HepG2 (cell line): ENCODE results near the gene FAM222A. TPM values are rescaled to one million over a fixed set of nuclear protein-coding genes. Genes with fewer than 3 reads are reported as not detected.

ENCODE experiments used
- BCL6 ChIP-seq: IDR thresholded peaks from 2 replicates; pipeline ENCODE4 v1.6.1; 2016; ENCODE audit warnings: missing genetic modification reagents, missing compliant biosample characterization
- FOXK1 ChIP-seq: sonication (generic); formaldehyde crosslinking; IDR thresholded peaks from 2 replicates; pipeline ENCODE4 v1.4.0; 2020; ENCODE audit warnings: low read depth, missing genetic modification reagents, borderline replicate concordance
- GATAD2A ChIP-seq: IDR thresholded peaks from 2 replicates; pipeline ENCODE4 v1.6.1; 2016
- HNRNPL ChIP-seq: fragments of 200-400 bp; formaldehyde crosslinking; IDR thresholded peaks from 2 replicates; pipeline ENCODE4 v1.6.1; 2017; ENCODE audit warnings: mild to moderate bottlenecking, low read depth, low read length
- NPAS2 ChIP-seq: sonication (generic); formaldehyde crosslinking; IDR thresholded peaks from 2 replicates; pipeline ENCODE4 v1.8.0; 2022; ENCODE audit warnings: mild to moderate bottlenecking, missing genetic modification reagents, borderline replicate concordance
- RCOR2 ChIP-seq: IDR thresholded peaks from 2 replicates; pipeline ENCODE4 v1.6.1; 2016; ENCODE audit warnings: missing biosample characterization, missing genetic modification reagents
- SMYD3 ChIP-seq: sonication (generic); formaldehyde crosslinking; IDR thresholded peaks from 2 replicates; pipeline ENCODE4 v1.8.1; 2023; ENCODE audit warnings: mild to moderate bottlenecking, missing genetic modification reagents
- TERF1 ChIP-seq: sonication (generic); formaldehyde crosslinking; IDR thresholded peaks from 2 replicates; pipeline ENCODE4 v1.8.0; 2022; ENCODE audit warnings: mild to moderate bottlenecking, missing genetic modification reagents, moderate library complexity
- YY1 ChIP-seq: IDR thresholded peaks from 2 replicates; pipeline ENCODE4 v1.6.1; 2011; ENCODE audit warnings: low read length, low read depth, moderate library complexity, mild to moderate bottlenecking; ENCODE audit not compliant: insufficient read depth, insufficient replicate concordance
- ZFP91 ChIP-seq: sonication (generic); formaldehyde crosslinking; IDR thresholded peaks from 2 replicates; pipeline ENCODE4 v1.9.0; 2022; ENCODE audit warnings: missing genetic modification reagents, mild to moderate bottlenecking, borderline replicate concordance
- ZNF552 ChIP-seq: sonication (generic); formaldehyde crosslinking; IDR thresholded peaks from 2 replicates; pipeline ENCODE4 v1.9.0; 2022; ENCODE audit warnings: missing genetic modification reagents, mild to moderate bottlenecking, borderline replicate concordance
- ZNF772 ChIP-seq: sonication (generic); formaldehyde crosslinking; IDR thresholded peaks from 2 replicates; pipeline ENCODE4 v1.5.0; 2020; ENCODE audit warnings: mild to moderate bottlenecking, missing genetic modification reagents
- polyA plus RNA-seq, 8 experiments: library from polyadenylated mRNA; depleted of rRNA in 3 of 8; stranded (reverse) in 7 of 8; unstranded in 1 of 8; fragments of >200 nt; fragmentation: Illumina TruSeq in 4 of 8; extraction: Trizol in 4 of 8; gene quantifications; 2 replicates each; pipeline versions ENCODE4 v1.2.1 to v1.2.3, GENCODE V29; 2011 to 2016; ENCODE audit warnings: low read depth in 4 of 8, missing spikeins in 1 of 8, mixed read lengths in 1 of 8; ENCODE audit not compliant: insufficient read depth in 1 of 8
- total RNA-seq, 5 experiments: library from RNA; depleted of rRNA; stranded (reverse); fragments of >200 nt; fragmentation: Illumina TruSeq; extraction: Trizol; gene quantifications; 2 replicates each; pipeline ENCODE4 v1.2.3, GENCODE V29; 2016; ENCODE audit warnings: low read depth in 1 of 5
- TF ChIP-seq, protein P1 (sequence below): sonication (generic); formaldehyde crosslinking; IDR thresholded peaks from 2 replicates; pipeline ENCODE4 v1.5.1; 2020; ENCODE audit warnings: mild to moderate bottlenecking, missing genetic modification reagents, moderate library complexity
- TF ChIP-seq, protein P2 (sequence below): IDR thresholded peaks from 2 replicates; pipeline ENCODE4 v1.6.1; 2016; ENCODE audit warnings: low read depth
- TF ChIP-seq, protein P3 (sequence below): sonication (generic); formaldehyde crosslinking; IDR thresholded peaks from 2 replicates; pipeline ENCODE4 v1.5.1; 2020; ENCODE audit warnings: missing genetic modification reagents, mild to moderate bottlenecking, borderline replicate concordance
- TF ChIP-seq, protein P4 (sequence below): sonication (generic); formaldehyde crosslinking; IDR thresholded peaks from 2 replicates; pipeline ENCODE4 v1.5.0; 2020; ENCODE audit warnings: missing genetic modification reagents, mild to moderate bottlenecking, borderline replicate concordance
- TF ChIP-seq, protein P5 (sequence below): sonication (generic); formaldehyde crosslinking; IDR thresholded peaks from 2 replicates; pipeline ENCODE4 v1.8.1; 2023; ENCODE audit warnings: mild to moderate bottlenecking, missing genetic modification reagents

The FAM222A gene
- total and polyA plus RNA-seq, 2 of the 13 experiments (the other 11 are each of a cell fraction or from before 2014, with no cell fraction given), result 2.7 to 9.6 TPM

GRCh38 chr12:109775172-109775881, 61.7 kb downstream of the FAM222A start (continued):
- TF ChIP-seq, protein P1, sequence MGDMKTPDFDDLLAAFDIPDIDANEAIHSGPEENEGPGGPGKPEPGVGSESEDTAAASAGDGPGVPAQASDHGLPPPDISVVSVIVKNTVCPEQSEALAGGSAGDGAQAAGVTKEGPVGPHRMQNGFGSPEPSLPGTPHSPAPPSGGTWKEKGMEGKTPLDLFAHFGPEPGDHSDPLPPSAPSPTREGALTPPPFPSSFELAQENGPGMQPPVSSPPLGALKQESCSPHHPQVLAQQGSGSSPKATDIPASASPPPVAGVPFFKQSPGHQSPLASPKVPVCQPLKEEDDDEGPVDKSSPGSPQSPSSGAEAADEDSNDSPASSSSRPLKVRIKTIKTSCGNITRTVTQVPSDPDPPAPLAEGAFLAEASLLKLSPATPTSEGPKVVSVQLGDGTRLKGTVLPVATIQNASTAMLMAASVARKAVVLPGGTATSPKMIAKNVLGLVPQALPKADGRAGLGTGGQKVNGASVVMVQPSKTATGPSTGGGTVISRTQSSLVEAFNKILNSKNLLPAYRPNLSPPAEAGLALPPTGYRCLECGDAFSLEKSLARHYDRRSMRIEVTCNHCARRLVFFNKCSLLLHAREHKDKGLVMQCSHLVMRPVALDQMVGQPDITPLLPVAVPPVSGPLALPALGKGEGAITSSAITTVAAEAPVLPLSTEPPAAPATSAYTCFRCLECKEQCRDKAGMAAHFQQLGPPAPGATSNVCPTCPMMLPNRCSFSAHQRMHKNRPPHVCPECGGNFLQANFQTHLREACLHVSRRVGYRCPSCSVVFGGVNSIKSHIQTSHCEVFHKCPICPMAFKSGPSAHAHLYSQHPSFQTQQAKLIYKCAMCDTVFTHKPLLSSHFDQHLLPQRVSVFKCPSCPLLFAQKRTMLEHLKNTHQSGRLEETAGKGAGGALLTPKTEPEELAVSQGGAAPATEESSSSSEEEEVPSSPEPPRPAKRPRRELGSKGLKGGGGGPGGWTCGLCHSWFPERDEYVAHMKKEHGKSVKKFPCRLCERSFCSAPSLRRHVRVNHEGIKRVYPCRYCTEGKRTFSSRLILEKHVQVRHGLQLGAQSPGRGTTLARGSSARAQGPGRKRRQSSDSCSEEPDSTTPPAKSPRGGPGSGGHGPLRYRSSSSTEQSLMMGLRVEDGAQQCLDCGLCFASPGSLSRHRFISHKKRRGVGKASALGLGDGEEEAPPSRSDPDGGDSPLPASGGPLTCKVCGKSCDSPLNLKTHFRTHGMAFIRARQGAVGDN (CRISPR knock-in tag), result peak; percentile 27
- TF ChIP-seq FOXK1 (CRISPR knock-in tag) (peak; percentile 19; the same call in 1 of the 2 replicates), ZNF772 (no peak), BCL6 (no peak), RCOR2 (CRISPR knock-in tag) (0 out of 2 replicates have a peak, but pooled peaks have one; percentile 35), NPAS2 (no peak), GATAD2A (0 out of 2 replicates have a peak, but pooled peaks have one; percentile 28), YY1 (peak; percentile 44), SMYD3 (CRISPR knock-in tag) (no peak), ZFP91 (CRISPR knock-in tag) (peak; percentile 15; the same call in 1 of the 2 replicates), ZNF552 (CRISPR knock-in tag) (no peak), HNRNPL (no peak), TERF1 (CRISPR knock-in tag) (no peak)
- TF ChIP-seq, protein P2, sequence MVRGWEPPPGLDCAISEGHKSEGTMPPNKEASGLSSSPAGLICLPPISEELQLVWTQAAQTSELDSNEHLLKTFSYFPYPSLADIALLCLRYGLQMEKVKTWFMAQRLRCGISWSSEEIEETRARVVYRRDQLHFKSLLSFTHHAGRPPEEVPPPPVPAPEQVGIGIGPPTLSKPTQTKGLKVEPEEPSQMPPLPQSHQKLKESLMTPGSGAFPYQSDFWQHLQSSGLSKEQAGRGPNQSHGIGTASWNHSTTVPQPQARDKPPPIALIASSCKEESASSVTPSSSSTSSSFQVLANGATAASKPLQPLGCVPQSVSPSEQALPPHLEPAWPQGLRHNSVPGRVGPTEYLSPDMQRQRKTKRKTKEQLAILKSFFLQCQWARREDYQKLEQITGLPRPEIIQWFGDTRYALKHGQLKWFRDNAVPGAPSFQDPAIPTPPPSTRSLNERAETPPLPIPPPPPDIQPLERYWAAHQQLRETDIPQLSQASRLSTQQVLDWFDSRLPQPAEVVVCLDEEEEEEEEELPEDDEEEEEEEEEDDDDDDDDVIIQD, result no peak
- TF ChIP-seq, protein P3, sequence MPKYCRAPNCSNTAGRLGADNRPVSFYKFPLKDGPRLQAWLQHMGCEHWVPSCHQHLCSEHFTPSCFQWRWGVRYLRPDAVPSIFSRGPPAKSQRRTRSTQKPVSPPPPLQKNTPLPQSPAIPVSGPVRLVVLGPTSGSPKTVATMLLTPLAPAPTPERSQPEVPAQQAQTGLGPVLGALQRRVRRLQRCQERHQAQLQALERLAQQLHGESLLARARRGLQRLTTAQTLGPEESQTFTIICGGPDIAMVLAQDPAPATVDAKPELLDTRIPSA (CRISPR knock-in tag), result no peak
- TF ChIP-seq, protein P4, sequence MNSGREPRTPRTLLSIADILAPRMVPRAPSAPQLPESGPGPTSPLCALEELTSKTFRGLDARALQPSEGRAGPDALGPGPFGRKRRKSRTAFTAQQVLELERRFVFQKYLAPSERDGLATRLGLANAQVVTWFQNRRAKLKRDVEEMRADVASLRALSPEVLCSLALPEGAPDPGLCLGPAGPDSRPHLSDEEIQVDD (CRISPR knock-in tag), result no peak
- TF ChIP-seq, protein P5, sequence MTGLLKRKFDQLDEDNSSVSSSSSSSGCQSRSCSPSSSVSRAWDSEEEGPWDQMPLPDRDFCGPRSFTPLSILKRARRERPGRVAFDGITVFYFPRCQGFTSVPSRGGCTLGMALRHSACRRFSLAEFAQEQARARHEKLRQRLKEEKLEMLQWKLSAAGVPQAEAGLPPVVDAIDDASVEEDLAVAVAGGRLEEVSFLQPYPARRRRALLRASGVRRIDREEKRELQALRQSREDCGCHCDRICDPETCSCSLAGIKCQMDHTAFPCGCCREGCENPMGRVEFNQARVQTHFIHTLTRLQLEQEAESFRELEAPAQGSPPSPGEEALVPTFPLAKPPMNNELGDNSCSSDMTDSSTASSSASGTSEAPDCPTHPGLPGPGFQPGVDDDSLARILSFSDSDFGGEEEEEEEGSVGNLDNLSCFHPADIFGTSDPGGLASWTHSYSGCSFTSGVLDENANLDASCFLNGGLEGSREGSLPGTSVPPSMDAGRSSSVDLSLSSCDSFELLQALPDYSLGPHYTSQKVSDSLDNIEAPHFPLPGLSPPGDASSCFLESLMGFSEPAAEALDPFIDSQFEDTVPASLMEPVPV (CRISPR knock-in tag), result no peak
